DMS114 treated with DMSO at 0.1 percent for 48 hours (cell line): Measurements from ENCODE around the gene AAMP.
A peak's percentile ranks its signal among the peaks of the same experiment; 100 is the strongest.

Experiments
- DNase-seq: peaks from one replicate; lab custom pipeline; 2025; ENCODE audit not compliant: unreplicated experiment; lab: John Stamatoyannopoulos, UW

Gene AAMP

DNA sequence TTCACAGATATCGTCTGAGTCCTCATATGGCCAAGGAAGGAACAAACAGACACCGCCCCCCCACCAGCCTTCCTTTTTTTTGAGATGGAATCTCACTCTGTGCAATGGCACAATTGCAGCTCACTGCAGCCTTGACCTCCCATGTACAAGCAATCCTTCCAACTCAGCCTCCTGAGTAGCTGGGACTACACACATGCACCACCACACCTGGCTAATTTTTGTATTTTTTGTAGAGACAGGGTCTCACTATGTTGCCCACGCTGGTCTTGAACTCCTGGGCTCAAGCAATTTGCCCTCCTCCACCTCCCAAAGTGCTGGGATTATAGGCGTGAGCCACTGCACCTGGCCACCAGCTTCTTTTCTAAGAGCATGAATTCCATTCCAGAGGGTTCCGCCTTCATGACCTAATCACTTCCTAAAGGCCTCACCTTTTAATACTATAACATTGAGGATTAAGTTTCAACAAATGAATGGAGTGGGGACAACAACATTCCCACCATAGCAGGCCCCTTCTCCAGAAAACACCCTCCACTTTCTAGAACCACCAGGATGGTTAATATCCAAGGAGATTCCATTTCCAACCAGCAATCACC lies 24.6 kb upstream of the AAMP start:
- DNase-seq, result no peak

GRCh38 chr2:218293715-218294429 lies 23.9 kb upstream of the AAMP start:
- DNase-seq, result no peak

DNA sequence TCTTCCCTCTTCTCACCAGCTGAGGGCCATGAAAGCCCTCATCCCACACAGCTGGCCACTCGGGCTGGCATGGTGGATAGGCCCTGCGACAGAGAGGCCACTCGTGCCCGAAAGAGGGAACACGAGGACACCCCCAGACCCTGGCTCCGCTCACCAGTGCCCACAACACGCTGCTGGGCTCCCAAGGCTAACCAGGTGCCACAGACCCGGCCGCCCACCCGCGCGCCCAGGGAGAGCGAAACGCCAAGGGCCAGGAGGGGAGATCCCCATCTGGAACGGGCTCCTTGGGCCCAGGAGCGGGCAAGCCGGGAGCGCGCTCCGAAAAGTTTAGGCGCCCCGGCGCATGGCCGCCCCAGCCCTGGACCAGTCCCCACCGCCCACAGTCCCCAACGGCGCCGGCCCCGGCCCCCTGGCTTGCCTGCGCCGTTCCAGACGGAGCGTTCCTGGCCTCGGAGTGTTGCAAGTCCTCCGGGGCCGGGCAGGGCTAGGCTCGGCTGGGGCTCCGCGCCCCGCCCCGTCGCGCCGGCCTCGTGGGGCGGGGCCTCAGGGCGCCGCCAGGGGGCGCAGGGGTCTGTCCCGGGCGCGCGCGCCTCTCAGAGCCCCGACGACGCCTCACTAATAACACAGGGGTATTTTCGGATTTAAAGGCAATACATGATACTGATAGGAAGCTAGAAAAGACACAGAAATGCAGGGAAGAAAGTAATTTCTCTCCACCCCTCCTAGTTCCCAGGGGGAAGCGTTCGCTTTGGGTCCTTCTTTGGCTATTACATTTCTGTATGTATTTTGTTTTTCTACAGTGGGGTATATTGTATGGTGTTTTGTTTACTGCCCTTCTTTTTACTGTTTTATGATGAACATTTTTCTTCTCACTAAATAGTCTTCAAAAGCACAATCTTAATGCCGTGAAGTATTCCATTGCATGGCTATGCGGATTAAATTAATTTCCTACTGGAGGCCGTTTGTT lies 22.4 kb upstream of the AAMP start, which contains the start of gene TMBIM1:
Gene TMBIM1, minus strand, starts transcription at position 456 of the 967 bp plus-strand sequence. CDS start 10,362 bp downstream, outside the sequence.
- peak; percentile 33 for DNase-seq

DNA sequence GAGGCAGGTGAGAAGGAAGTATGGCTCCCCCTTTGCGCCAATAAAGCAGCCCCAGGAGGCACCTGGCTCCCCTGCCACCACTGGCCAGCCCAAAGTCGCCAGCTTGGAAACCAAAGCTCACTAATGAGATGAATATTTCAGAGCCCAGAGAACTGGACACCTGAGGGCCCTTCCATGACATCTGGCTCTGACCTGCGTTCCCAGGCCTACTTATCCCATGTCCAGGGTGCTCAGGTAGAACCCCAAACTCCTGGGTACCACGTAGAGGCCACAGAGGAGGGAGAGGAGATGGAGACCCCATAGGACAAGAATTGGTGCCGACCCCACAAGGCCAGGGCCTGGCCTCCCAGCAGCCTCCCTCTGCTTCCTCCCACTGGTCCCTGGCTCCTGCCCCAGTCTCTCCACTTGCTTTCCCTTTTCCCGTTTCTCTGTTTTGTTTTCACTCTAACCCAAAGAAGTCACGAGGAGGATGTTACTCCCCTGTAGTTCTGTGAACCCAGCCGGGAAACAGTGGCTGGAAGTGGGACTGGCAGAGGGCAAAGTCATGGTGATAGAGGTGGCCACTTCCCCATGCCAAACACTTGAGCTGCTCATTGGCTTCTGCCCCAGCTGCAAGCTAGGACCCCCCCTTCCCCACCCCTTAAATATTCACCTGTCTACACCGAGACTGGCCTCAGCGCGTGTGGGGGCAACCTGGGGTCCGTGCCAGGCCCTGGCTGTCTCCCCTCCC lies 21.5 kb upstream of the AAMP start:
- DNase-seq, result no peak

DNA sequence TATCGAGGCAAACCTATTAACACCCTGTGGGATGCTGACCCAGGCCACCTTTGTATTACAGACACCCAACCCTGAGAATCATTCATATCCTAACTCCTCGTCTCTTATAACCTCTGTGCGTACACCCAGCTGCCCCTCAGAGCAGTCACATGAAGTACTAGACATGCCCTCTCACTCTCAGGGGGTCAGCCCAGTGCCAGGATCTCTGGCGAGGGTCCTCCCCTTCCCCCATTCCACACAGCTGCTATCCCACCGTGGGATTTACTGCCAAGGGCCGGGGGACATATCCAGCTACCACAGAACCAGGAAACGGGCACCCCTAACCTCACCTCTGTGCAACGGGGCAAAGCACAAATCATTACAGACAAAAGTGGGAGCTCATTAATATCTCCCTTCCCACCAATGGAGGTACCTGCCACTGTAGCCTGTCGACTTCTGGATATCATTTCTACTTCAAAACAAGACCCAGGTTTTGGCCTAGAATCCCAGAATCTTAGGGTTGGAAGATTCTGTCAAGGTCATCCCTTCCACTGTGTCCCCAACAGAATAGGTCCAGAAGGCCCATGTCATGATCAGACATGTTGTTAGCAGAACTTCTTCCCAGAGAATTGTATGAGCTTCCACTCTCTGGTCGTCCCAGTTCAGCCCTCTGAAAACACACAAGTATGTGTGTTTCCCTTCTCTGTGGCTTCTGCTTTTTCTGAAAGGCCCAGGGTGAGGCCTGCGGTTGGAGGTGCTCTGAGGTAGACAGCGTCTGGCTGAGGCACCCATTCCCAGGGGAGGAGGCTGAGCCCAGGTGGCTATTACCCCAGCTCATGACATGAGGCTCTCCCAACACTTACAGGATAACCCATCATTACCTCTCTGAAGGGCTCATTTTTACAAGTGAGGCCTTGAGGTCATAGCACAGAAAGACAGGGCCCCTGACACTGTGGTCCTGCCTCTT lies 20.7 kb upstream of the AAMP start:
- no peak for DNase-seq

DNA sequence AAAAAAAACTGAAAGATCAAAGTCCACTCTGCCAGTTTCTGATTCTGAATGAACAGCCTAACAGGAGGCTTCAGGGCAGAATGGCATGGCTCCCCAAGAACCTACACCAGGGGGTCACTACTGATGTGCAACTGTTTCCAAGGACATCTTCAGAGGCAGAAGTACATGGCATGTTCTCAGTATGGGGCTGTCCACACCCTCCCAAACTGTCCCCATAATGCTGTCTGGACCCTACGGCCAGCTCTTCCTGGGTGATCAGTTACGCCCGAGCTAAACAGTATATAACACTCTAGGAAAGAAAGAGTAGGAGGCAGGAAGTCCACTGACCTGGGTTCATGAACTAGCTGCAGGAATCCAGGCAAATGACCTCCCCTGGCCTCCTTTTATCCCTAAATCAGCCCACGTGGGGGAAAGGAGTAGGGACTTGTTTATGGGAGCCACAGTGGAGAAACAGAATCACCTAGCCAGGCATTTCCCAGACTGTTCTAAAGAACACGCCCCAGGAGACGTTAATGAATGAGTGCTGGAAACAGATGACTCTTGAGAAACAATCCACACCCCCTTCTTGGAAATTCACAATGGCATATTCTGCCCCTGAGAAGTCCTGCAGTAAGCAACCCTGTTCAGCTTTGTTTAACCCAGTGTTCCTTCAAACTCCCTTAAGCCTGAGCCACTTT lies 19.8 kb upstream of the AAMP start:
- DNase-seq, result no peak

- no peak for DNase-seq
Measured at GRCh38 chr2:218286570-218287459, 16.9 kb upstream of the AAMP start.

DNA sequence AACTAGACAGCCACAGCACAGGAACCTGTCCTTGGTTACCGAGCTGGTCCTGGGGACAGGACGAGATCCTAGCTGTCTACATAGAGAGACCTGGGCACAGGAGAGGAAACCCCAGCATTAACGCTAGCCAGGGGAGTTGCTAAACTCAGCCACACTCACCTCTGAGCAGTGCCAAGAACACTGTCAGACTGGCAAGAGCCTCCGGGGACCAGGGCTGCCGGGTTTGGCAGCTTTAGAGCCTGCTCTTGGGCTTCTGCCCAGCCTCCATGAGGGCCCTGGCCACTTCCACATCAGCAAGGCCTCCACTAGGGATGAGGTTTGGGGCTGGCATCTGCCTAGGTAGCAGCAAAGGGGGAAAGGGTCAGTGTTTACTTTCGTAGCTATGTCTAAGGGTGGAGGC lies 15.7 kb upstream of the AAMP start:
- no peak for DNase-seq

DNA sequence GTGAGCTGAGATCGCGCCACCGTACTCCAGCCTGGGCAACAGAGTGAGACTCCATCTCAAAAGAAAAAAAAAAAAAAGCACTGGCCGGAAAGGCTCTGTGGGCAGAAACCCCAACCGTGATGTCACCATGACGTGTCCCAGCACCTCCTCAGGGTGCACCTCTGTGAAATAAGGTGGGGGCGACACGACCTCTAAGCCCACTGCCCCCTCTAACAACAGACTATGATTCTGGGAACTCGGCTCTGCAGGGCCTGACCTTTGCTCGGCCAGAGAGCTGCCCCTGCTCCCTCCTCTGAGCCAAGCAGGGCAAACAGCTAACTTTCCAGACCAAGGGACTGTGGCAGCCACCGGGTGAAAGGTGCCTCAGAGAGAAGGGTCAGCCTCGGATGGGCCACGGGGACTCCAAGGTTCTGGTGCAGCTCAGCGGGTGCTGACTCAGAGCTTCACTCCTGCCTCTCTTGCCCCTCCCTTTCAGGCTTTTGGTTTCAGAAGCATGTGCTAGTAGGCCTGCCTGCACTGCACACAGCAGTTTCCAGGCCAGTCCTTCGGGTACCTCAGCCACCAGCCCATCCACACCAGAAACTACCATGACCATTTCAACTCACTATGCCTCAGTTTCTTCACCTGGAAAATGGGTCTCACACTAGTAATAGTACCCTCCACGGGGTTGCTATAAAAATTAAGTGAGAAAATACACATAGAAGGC lies 14.3 kb upstream of the AAMP start:
- DNase-seq, result no peak

GRCh38 chr2:218282173-218282991 lies 12.4 kb upstream of the AAMP start:
- no peak for DNase-seq

DNA sequence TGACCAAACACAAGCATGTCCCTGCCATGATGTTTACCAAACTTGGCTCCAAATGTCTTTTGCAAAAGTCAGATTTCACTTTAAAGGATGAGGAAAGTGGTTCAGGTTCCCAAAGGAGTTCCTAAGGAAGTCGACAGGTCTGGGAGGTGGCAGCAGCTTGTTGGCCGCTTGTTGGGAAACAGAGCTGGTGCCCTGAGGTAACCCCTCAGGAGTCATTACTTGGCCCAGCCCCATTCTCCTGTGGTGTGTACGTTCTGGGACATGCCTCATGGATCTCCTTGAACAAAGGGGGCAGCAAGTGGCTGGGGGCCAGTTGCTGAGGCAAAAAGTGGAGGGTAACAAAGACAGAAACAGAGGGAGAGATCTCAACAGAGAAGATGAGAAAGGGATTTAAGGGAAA lies 11.5 kb upstream of the AAMP start:
- no peak for DNase-seq

- DNase-seq, result no peak
Measured at GRCh38 chr2:218280260-218280870, 10.4 kb upstream of the AAMP start.

- DNase-seq, result no peak
Measured at GRCh38 chr2:218278531-218279360, 8.8 kb upstream of the AAMP start.

DNA sequence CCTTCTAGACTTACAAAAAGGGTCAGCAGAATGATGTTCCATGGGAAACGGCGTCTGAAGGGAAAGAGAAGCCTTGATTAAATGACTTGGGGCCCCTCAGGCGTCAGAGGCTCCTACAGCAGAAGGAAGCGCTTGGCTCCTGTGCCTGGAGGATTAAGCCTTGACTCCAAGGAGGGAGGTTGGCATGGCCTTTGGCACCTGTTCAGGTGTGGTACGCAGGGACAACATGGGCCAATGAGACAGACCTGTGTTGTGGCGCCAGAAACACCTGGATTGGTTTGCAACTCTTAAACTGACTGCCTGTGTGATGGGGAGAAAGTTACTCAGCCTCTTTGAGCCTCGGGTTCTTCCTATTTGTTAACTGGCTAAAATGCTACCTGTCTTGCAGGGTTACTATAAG lies 8.0 kb upstream of the AAMP start:
- DNase-seq, result no peak

DNA sequence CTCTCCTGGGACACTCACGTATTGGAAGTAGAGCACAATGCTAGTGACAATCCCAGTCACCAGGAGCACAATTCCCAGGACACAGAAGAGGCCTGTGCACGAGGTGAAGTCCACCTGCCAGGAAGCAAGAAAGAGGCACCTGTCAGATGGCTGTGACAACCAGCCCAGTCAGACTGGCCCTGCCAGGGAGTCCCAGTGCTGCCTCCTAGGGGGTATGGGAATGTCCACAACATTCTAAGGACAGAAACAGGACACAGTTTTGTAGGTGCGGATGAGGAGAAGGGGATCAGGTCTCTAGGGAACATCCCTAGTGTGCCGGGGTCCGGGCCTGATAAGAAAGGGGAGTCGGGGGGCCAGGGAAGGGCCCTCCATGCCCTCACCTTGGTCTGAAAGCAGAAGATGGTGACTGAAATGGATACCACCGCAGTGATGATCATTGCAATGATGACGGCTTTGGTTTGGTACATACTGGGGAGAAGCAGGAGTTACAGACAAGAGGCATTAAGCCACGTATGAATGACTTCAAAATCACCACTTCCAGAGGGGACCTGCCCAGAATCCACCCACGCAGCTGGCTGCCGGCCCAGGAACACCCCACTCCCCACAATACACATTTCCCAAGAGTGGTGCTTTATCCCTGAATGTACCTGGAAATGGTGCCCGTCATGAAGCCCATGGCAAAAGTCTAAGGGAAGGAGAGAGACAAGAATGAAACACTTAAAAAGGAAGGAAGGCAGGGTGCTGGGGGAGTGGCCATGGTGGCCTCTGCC lies 7.2 kb upstream of the AAMP start:
- no peak for DNase-seq
